ENCODE data around the gene NOX4. TPM values are rescaled to one million over a fixed set of nuclear protein-coding genes. Genes with fewer than 3 reads are reported as not detected.

Gene NOX4
- total RNA-seq, 4 donors from 2014 or later, result 3.9 to 23.7 (median 5.6) TPM

DNA sequence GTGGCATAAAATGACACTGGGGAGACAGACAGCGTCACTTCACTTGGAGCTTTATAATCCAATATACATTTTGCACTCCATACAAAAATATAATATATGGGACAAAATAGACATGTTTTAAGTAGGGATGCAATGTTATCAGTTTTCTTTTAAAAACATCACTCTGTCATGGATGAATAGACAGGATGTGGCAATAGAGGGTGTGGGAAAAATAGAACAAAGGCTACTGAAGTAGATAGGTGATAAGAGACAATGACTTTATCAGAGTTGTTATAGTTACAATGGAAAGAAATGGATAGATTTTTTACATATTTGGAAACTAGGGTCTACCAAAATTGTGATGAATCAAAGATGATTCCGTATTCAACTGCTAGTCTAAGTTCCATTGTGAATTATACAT lies 13.1 kb upstream of the NOX4 start:
- H3K4me3 ChIP-seq, result no peak overlapping the region
- ATAC-seq, result no peak
- WGBS, 2 donors (ENCODE audit: low coverage in 1 of 2), result 66 to 98% methylated on average over 2 of the region's 2 CpGs
- no peaks in the 10 kb centered on the region for H3K36me3 ChIP-seq
- no peaks in the 10 kb centered on the region for H3K4me1 ChIP-seq
- TF ChIP-seq EP300 (IDR thresholded peaks at IDR 0.05) (no peak), POLR2A (IDR thresholded peaks at IDR 0.05) (no peak), POLR2AphosphoS5 (IDR thresholded peaks at IDR 0.05) (no peak)
- TF ChIP-seq, protein P1, sequence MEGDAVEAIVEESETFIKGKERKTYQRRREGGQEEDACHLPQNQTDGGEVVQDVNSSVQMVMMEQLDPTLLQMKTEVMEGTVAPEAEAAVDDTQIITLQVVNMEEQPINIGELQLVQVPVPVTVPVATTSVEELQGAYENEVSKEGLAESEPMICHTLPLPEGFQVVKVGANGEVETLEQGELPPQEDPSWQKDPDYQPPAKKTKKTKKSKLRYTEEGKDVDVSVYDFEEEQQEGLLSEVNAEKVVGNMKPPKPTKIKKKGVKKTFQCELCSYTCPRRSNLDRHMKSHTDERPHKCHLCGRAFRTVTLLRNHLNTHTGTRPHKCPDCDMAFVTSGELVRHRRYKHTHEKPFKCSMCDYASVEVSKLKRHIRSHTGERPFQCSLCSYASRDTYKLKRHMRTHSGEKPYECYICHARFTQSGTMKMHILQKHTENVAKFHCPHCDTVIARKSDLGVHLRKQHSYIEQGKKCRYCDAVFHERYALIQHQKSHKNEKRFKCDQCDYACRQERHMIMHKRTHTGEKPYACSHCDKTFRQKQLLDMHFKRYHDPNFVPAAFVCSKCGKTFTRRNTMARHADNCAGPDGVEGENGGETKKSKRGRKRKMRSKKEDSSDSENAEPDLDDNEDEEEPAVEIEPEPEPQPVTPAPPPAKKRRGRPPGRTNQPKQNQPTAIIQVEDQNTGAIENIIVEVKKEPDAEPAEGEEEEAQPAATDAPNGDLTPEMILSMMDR (IDR thresholded peaks at IDR 0.05), result no peak
- H3K9me3 ChIP-seq, result no peaks in the 10 kb centered on the region
- no peak overlapping the region for H3K27ac ChIP-seq
- H3K27me3 ChIP-seq, result no peaks in the 10 kb centered on the region

DNA sequence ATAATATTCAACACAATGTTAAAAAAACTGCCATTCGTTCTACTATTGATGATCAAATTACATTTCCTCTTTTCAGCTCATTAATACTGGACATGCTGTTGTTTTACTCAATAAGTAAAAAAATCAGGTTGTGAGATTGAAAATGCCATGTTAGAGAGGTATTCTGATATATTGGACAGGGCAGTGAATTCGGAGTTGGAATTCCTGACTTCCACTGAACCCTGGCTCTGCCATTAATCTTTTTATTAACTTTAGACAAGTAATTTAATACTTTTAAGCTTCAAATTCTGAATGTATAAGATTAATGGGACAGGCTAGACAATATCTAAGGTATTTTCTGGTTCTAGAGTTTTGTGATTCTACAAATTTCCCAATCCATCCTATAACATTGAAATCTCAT lies 12.2 kb upstream of the NOX4 start:
- H3K27ac ChIP-seq, result no peak overlapping the region
- WGBS, 2 donors (ENCODE audit: low coverage in 1 of 2), result 81 to 84% methylated on average over 2 of the region's 2 CpGs

GRCh38 chr11:89502301-89502700 lies 11.1 kb upstream of the NOX4 start:
- Histone ChIP-seq H3K27me3 (no peaks in the 10 kb centered on the region), H3K27ac (no peak overlapping the region), H3K36me3 (no peaks in the 10 kb centered on the region), H3K4me3 (no peak overlapping the region), H3K9me3 (no peaks in the 10 kb centered on the region), H3K4me1 (no peaks in the 10 kb centered on the region)
- ATAC-seq, result no peak
- 89 to 94% methylated on average over 2 of the region's 2 CpGs for WGBS, 2 donors (ENCODE audit: low coverage in 1 of 2)
- TF ChIP-seq POLR2AphosphoS5 (IDR thresholded peaks at IDR 0.05), result no peak
- TF ChIP-seq EP300 (IDR thresholded peaks at IDR 0.05), result no peak
- TF ChIP-seq POLR2A (IDR thresholded peaks at IDR 0.05), result no peak
- TF ChIP-seq, protein P1 (IDR thresholded peaks at IDR 0.05), result no peak

More for the DNA sequence above, 12.2 kb upstream of the NOX4 start:
- ATAC-seq, result no peak
- Histone ChIP-seq H3K36me3 (no peaks in the 10 kb centered on the region), H3K4me1 (no peaks in the 10 kb centered on the region), H3K4me3 (no peak overlapping the region), H3K27me3 (no peaks in the 10 kb centered on the region), H3K9me3 (no peaks in the 10 kb centered on the region)
- TF ChIP-seq, protein P1 (IDR thresholded peaks at IDR 0.05), result no peak
- TF ChIP-seq POLR2A (IDR thresholded peaks at IDR 0.05), result no peak
- no peak for TF ChIP-seq EP300 (IDR thresholded peaks at IDR 0.05)
- no peak for TF ChIP-seq POLR2AphosphoS5 (IDR thresholded peaks at IDR 0.05)

- TF ChIP-seq POLR2A (IDR thresholded peaks at IDR 0.05) (no peak), EP300 (IDR thresholded peaks at IDR 0.05) (no peak), POLR2AphosphoS5 (IDR thresholded peaks at IDR 0.05) (no peak)
- TF ChIP-seq, protein P1 (IDR thresholded peaks at IDR 0.05), result no peak
- no peak for ATAC-seq
- no peak overlapping the region for H3K27ac ChIP-seq
- no peak overlapping the region for H3K4me3 ChIP-seq
- H3K4me1 ChIP-seq, result no peaks in the 10 kb centered on the region
- H3K36me3 ChIP-seq, result no peaks in the 10 kb centered on the region
- H3K9me3 ChIP-seq, result no peaks in the 10 kb centered on the region
- H3K27me3 ChIP-seq, result no peaks in the 10 kb centered on the region
Observed at GRCh38 chr11:89500336-89500735, 9.2 kb upstream of the NOX4 start.

- H3K9me3 ChIP-seq, result no peaks in the 10 kb centered on the region
- no peaks in the 10 kb centered on the region for H3K27me3 ChIP-seq
- TF ChIP-seq EP300 (IDR thresholded peaks at IDR 0.05) (no peak), POLR2A (IDR thresholded peaks at IDR 0.05) (no peak), POLR2AphosphoS5 (IDR thresholded peaks at IDR 0.05) (no peak)
- TF ChIP-seq, protein P1 (IDR thresholded peaks at IDR 0.05), result no peak
- H3K4me3 ChIP-seq, result no peak overlapping the region
- H3K27ac ChIP-seq, result no peak overlapping the region
- H3K4me1 ChIP-seq, result no peaks in the 10 kb centered on the region
- H3K36me3 ChIP-seq, result no peaks in the 10 kb centered on the region
- no peak for ATAC-seq
- WGBS, 2 donors (ENCODE audit: low coverage in 1 of 2), result 83 to 87% methylated on average over 5 of the region's 5 CpGs
Observed at GRCh38 chr11:89498845-89499448, 7.8 kb upstream of the NOX4 start.
